HUES6 (cell line): ENCODE results near the gene RNF187.

Source experiments
- H3K27ac ChIP-seq: 2 replicates; pipeline ENCODE4 v1.7.0; 2013; ENCODE audit warnings: low read depth, mild to moderate bottlenecking, low read length, inconsistent platforms
- H3K27me3 ChIP-seq: 2 replicates; pipeline ENCODE4 v1.6.1; 2013; ENCODE audit warnings: low read length; ENCODE audit not compliant: control insufficient read depth, insufficient read depth
- H3K36me3 ChIP-seq: 2 replicates; pipeline ENCODE4 v1.6.1; 2013; ENCODE audit warnings: low read length; ENCODE audit not compliant: control insufficient read depth, insufficient read depth
- H3K4me1 ChIP-seq: 2 replicates; pipeline ENCODE4 v1.6.1; 2013; ENCODE audit warnings: low read length; ENCODE audit not compliant: control insufficient read depth, insufficient read depth
- H3K4me3 ChIP-seq: 2 replicates; pipeline ENCODE4 v1.5.1; 2013; ENCODE audit warnings: low read depth, low read length
- H3K9ac ChIP-seq: one replicate; pipeline ENCODE4 v1.6.1; 2013; ENCODE audit warnings: mild to moderate bottlenecking, low read length
- H3K9me3 ChIP-seq: 2 replicates; pipeline ENCODE4 v1.6.1; 2013; ENCODE audit warnings: low read depth, low read length; ENCODE audit not compliant: control insufficient read depth, insufficient read depth

RNF187 gene

GRCh38 chr1:228472655-228473054 lies 14.5 kb upstream of the RNF187 start:
- peaks cover 9% of the 10 kb centered on the region; the same call in 1 of the 2 replicates for H3K27me3 ChIP-seq

DNA sequence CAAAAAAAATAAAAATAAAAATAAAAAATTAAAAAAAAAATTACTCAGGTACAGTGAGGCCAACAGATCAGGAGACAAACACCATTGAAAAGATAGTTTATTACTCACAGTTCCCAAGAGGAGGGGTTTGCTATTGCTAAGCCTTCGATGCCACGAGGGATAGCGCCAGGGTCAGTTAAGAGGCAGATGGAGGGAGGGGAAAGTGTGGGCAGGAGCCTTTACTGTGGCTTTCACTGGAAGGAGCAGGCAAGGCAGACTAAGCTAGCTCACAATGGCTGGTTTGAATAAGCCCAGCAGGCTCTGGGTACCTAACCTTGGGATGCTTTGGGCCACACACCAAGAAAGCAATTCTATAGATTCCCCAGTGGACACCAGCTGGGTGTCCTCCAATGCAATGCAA lies 12.7 kb upstream of the RNF187 start:
- Histone ChIP-seq H3K4me3 (no peak overlapping the region), H3K9ac (no peak overlapping the region), H3K36me3 (no peaks in the 10 kb centered on the region), H3K27me3 (no peaks in the 10 kb centered on the region), H3K4me1 (peaks cover 41% of the 10 kb centered on the region), H3K9me3 (no peaks in the 10 kb centered on the region), H3K27ac (no peak overlapping the region)

More at GRCh38 chr1:228472655-228473054, 14.5 kb upstream of the RNF187 start:
- Histone ChIP-seq H3K4me1 (peaks cover 28% of the 10 kb centered on the region), H3K36me3 (no peaks in the 10 kb centered on the region), H3K9ac (no peak overlapping the region), H3K9me3 (no peaks in the 10 kb centered on the region), H3K27ac (no peak overlapping the region), H3K4me3 (no peak overlapping the region)

- H3K9ac ChIP-seq, result no peak overlapping the region
- H3K4me3 ChIP-seq, result no peak overlapping the region
These were observed 11.4 kb upstream of the RNF187 start for GRCh38 chr1:228475812-228476211.

DNA sequence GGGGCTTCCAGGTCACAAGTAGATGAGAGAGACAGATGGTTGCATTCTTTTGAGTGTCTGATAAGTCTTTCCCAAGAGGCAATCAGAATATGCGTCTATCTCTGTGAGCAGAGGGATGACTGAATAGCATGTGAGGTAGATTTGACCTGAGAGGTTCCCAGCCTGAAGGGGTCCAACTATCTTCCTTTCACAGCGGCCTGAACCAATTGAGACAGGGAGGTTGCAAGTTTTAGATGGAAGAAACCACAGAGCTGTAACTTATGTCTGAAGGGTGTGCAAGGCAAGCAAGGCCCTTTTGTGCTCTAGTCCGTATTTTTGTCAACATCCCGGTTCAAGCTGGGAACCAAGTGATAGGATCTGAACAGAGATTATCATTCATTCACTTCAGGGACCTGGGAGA lies 9.9 kb upstream of the RNF187 start:
- H3K36me3 ChIP-seq, result no peaks in the 10 kb centered on the region
- H3K9me3 ChIP-seq, result no peaks in the 10 kb centered on the region
- H3K4me1 ChIP-seq, result peaks cover 45% of the 10 kb centered on the region

More at GRCh38 chr1:228475812-228476211, 11.4 kb upstream of the RNF187 start:
- H3K9me3 ChIP-seq, result no peaks in the 10 kb centered on the region
- H3K36me3 ChIP-seq, result no peaks in the 10 kb centered on the region
- H3K27ac ChIP-seq, result no peak overlapping the region
- no peaks in the 10 kb centered on the region for H3K27me3 ChIP-seq
- peaks cover 42% of the 10 kb centered on the region for H3K4me1 ChIP-seq

GRCh38 chr1:228478326-228478725 lies 8.9 kb upstream of the RNF187 start:
- peaks cover 45% of the 10 kb centered on the region for H3K4me1 ChIP-seq
- peak overlapping the region; percentile 1 for H3K4me3 ChIP-seq
- no peaks in the 10 kb centered on the region for H3K27me3 ChIP-seq
- H3K9ac ChIP-seq, result no peak overlapping the region
- no peaks in the 10 kb centered on the region for H3K36me3 ChIP-seq
- H3K27ac ChIP-seq, result peak overlapping the region; percentile 88
- no peaks in the 10 kb centered on the region for H3K9me3 ChIP-seq

More for the DNA sequence above, 9.9 kb upstream of the RNF187 start:
- Histone ChIP-seq H3K27ac (no peak overlapping the region), H3K27me3 (no peaks in the 10 kb centered on the region), H3K9ac (no peak overlapping the region), H3K4me3 (no peak overlapping the region)

GRCh38 chr1:228478912-228479711 lies 8.1 kb upstream of the RNF187 start:
- Histone ChIP-seq H3K9me3 (no peaks in the 10 kb centered on the region), H3K9ac (peak overlapping the region; percentile 59), H3K27ac (peak overlapping the region; percentile 88), H3K27me3 (no peaks in the 10 kb centered on the region), H3K4me1 (peaks cover 45% of the 10 kb centered on the region), H3K36me3 (no peaks in the 10 kb centered on the region), H3K4me3 (peak overlapping the region; percentile 1)

DNA sequence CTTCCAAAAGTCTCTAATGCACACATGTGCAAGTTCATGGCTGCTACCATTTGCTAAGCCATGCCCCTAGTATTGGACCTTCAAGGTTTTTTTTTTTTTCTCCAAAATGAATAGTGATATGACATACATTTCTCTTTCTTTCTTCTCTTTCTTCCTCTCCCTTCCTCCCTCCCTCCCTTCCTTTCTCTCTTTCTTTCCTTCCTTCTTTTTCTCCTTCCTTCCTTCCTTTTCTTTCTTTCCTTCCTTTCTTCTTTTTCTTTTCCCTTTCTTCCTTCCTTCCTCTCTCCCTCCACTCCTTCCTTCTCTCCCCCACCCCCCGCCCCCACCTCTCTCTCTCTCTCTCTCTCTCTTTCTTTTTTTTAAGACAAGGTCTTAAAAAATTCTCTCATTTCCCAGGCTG lies 3.4 kb upstream of the RNF187 start:
- H3K36me3 ChIP-seq, result no peaks in the 10 kb centered on the region
- H3K4me1 ChIP-seq, result peaks cover 24% of the 10 kb centered on the region
- H3K9me3 ChIP-seq, result no peaks in the 10 kb centered on the region
- H3K27ac ChIP-seq, result no peak overlapping the region
- no peak overlapping the region for H3K9ac ChIP-seq
- no peaks in the 10 kb centered on the region for H3K27me3 ChIP-seq
- no peak overlapping the region for H3K4me3 ChIP-seq

DNA sequence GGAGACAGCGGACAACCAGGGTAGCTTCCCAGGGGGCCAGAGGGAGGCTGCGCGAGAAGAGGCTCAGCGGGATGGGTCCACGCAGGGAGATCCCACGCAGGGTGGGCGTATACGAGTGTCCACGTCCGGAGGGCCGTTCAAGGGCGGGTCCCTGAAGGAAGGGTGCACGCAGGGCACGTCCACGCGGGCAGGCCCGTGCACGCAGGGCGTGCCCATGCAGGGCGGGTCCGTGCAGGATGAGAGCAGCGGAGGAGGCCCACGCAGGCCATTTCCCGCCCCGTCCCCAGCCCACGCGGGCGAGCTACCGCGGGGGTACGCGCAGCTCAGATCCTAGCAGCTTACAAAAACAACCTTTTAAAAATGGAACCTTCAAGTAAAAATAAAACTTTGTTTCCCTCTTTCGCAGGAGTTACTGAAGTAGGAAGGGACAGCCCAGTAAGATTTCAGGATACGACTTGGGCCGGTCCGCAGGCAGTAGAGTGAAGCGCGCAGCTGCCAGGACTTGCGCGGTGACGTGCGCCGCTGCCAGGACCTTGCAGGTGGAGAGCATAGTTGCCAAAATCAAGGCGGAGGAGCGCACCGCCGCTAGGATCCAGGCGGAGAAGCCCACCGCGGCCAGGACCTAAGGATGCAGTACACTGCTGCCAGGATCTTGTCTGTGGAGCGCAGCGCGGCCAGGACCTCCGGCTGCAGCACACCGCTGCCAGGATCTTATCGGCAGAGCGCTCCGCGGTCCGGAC lies 416 bp upstream of the RNF187 start:
- H3K27ac ChIP-seq, result peak overlapping the region; percentile 97
- peak overlapping the region; percentile 94 for H3K9ac ChIP-seq
- H3K36me3 ChIP-seq, result peaks cover 26% of the 10 kb centered on the region
- peaks cover 21% of the 10 kb centered on the region for H3K4me1 ChIP-seq
- H3K9me3 ChIP-seq, result no peaks in the 10 kb centered on the region
- no peaks in the 10 kb centered on the region for H3K27me3 ChIP-seq
- H3K4me3 ChIP-seq, result peak overlapping the region; percentile 97

- H3K27ac ChIP-seq, result no peak overlapping the region
- H3K36me3 ChIP-seq, result peaks cover 37% of the 10 kb centered on the region
- H3K4me3 ChIP-seq, result peak overlapping the region; percentile 97
- peak overlapping the region; percentile 94 for H3K9ac ChIP-seq
- H3K9me3 ChIP-seq, result no peaks in the 10 kb centered on the region
- no peaks in the 10 kb centered on the region for H3K27me3 ChIP-seq
- peaks cover 18% of the 10 kb centered on the region for H3K4me1 ChIP-seq
These were observed 1.1 kb downstream of the RNF187 start for GRCh38 chr1:228488125-228488817.

- peaks cover 18% of the 10 kb centered on the region for H3K4me1 ChIP-seq
- H3K36me3 ChIP-seq, result peaks cover 44% of the 10 kb centered on the region
- H3K27me3 ChIP-seq, result no peaks in the 10 kb centered on the region
- peak overlapping the region; percentile 97 for H3K4me3 ChIP-seq
- H3K27ac ChIP-seq, result no peak overlapping the region
- no peaks in the 10 kb centered on the region for H3K9me3 ChIP-seq
- peak overlapping the region; percentile 94 for H3K9ac ChIP-seq
These were observed 1.9 kb downstream of the RNF187 start for GRCh38 chr1:228488818-228489674.
